Esophagus muscularis mucosa (tissue), 4 donors: ENCODE data around the gene PSMD8.

Experiments used
- EP300 ChIP-seq: sonication (generic); formaldehyde crosslinking; IDR thresholded peaks from one replicate; pipeline ENCODE4 v1.6.1; 2017; ENCODE audit warnings: antibody characterized with exemption
- POLR2A ChIP-seq: fragments of 450-650 bp; IDR thresholded peaks from one replicate; pipeline ENCODE4 v1.6.1; 2017; ENCODE audit warnings: antibody characterized with exemption, moderate library complexity, mild to moderate bottlenecking, low read depth
- POLR2AphosphoS5 ChIP-seq, 2 donors: sonication (generic); formaldehyde crosslinking; IDR thresholded peaks; one replicate each; pipeline ENCODE4 v1.6.1; 2017; ENCODE audit warnings: antibody characterized with exemption in 2 of 2
- TF ChIP-seq, protein P1 (sequence below), 3 experiments: fragments of 200-600 bp in 2 of 3; fragments of 450-650 bp in 1 of 3; sonication (generic) in 2 of 3; IDR thresholded peaks; one replicate each; pipeline ENCODE4 v1.5.1; 2017 to 2019; ENCODE audit warnings: antibody characterized with exemption in 3 of 3, mild to moderate bottlenecking in 2 of 3, moderate library complexity in 1 of 3

DNA sequence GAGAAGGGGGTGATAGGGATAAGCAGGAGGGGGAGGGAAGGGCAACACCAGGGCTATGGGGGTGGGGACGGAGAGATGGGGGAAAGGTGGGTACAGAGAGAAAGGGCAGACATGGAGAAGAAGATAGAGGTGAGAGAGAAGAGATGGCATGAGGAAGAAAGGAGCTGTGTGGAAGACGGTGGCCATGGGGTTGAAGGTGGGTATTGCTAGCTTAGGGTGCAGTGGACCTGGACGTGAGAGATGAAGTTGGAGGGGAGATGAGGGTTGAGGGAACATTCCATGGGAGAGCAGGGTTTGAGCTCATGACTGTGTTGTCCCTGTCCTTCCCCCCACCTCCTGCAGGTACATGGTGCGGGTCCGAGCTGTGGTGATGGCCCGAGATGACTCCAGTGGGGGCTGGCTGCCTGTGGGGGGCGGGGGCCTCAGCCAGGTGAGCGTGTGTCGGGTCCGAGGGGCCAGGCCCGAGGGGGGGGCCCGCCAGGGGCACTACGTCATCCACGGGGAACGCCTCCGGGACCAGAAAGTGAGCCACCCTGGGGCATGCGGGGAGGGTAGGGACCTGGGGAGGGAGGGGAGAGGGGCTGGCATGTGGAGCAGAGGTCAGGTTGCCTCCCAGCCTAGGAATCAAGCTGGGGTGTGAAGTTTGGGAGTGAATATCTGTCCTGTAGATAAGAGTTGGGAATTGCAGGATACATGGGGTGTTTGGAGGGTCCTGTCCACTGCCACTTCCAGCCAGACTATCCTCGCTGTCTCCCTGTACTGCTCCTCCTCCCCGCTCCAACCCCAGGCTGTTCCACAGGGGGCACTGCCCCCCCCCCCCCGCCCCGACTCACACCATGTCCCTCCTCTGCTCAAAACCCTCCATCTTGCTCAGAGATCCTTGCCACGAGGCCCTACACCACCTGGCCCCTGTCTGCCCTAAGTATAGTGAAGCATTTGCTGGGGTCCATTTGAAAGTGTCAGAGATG lies 15.9 kb downstream of the PSMD8 start:
- no peak for TF ChIP-seq POLR2A
- no peak for TF ChIP-seq POLR2AphosphoS5 (IDR thresholded peaks at IDR 0.05)
- TF ChIP-seq, protein P1, sequence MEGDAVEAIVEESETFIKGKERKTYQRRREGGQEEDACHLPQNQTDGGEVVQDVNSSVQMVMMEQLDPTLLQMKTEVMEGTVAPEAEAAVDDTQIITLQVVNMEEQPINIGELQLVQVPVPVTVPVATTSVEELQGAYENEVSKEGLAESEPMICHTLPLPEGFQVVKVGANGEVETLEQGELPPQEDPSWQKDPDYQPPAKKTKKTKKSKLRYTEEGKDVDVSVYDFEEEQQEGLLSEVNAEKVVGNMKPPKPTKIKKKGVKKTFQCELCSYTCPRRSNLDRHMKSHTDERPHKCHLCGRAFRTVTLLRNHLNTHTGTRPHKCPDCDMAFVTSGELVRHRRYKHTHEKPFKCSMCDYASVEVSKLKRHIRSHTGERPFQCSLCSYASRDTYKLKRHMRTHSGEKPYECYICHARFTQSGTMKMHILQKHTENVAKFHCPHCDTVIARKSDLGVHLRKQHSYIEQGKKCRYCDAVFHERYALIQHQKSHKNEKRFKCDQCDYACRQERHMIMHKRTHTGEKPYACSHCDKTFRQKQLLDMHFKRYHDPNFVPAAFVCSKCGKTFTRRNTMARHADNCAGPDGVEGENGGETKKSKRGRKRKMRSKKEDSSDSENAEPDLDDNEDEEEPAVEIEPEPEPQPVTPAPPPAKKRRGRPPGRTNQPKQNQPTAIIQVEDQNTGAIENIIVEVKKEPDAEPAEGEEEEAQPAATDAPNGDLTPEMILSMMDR (IDR thresholded peaks at IDR 0.05): no peak
- no peak for TF ChIP-seq EP300
